ENCODE data around the gene ENPP3. TPM values are rescaled to one million over a fixed set of nuclear protein-coding genes. Genes with fewer than 3 reads are reported as not detected.
A peak's percentile ranks its signal among the peaks of the same experiment; 100 is the strongest.

ENPP3 gene
- total and polyA plus RNA-seq, 3 experiments from 2014 or later = 0.15 to 1.3 (median 1.2) TPM

- no peaks in the 10 kb centered on the region for H3K36me3 ChIP-seq (ENCODE audit: insufficient read depth, low read length)
- Mint-ChIP-seq H3K36me3 (no peaks in the 10 kb centered on the region), H3K4me3 (no peak overlapping the region), H3K27ac (peak overlapping the region in 1 of 8 donors; percentile 20), H3K9me3 (no peaks in the 10 kb centered on the region), H3K4me1 (no peaks in the 10 kb centered on the region), H3K27me3 (peaks cover 8 to 38% of the 10 kb centered on the region in 2 donors)
- peaks cover 5% of the 10 kb centered on the region for H3K27me3 ChIP-seq (ENCODE audit: insufficient read depth, low read length, poor library complexity, severe bottlenecking)
- no peaks in the 10 kb centered on the region for H3K9me3 ChIP-seq (ENCODE audit: low read length)
- no peak overlapping the region for H3K4me3 ChIP-seq (ENCODE audit: low read length)
- H3K27ac ChIP-seq (ENCODE audit: low read depth, low read length) = no peak overlapping the region
- POLR2A ChIA-PET = no interaction called here
- CTCF ChIA-PET = interaction anchor here (1.8 to 2.5 kb wide), 2 partner anchors 128 to 436 kb away, joined by 3 to 7 read pairs; no protein-coding TSS in a partner anchor
- no peaks in the 10 kb centered on the region for H3K4me1 ChIP-seq (ENCODE audit: insufficient read depth, low read length)
- DNase-seq = no peak
These were observed 144.6 kb downstream of the ENPP3 start for GRCh38 chr6:131781687-131782086.

GRCh38 chr6:131782764-131783163 is 145.7 kb downstream of the ENPP3 start:
- H3K27me3 Mint-ChIP-seq = peaks cover 5 to 38% of the 10 kb centered on the region in 2 donors
- ChIA-PET POLR2A (no interaction called here), CTCF (interaction anchor here (1.1 to 2.5 kb wide), 5 partner anchors 9 to 435 kb away, joined by 3 to 7 read pairs (median 3); no protein-coding TSS in a partner anchor)
- no peaks in the 10 kb centered on the region for H3K9me3 Mint-ChIP-seq
- H3K27me3 ChIP-seq (ENCODE audit: insufficient read depth, low read length, poor library complexity, severe bottlenecking) = peaks cover 5% of the 10 kb centered on the region
- DNase-seq = no peak
- H3K27ac Mint-ChIP-seq = no peak overlapping the region
- H3K27ac ChIP-seq (ENCODE audit: low read depth, low read length) = no peak overlapping the region
- no peaks in the 10 kb centered on the region for H3K4me1 ChIP-seq (ENCODE audit: insufficient read depth, low read length)
- H3K4me3 Mint-ChIP-seq = no peak overlapping the region
- H3K36me3 Mint-ChIP-seq = no peaks in the 10 kb centered on the region
- H3K9me3 ChIP-seq (ENCODE audit: low read length) = no peaks in the 10 kb centered on the region
- H3K4me3 ChIP-seq (ENCODE audit: low read length) = no peak overlapping the region
- H3K36me3 ChIP-seq (ENCODE audit: insufficient read depth, low read length) = no peaks in the 10 kb centered on the region
- H3K4me1 Mint-ChIP-seq = no peaks in the 10 kb centered on the region

- no peak overlapping the region for H3K4me3 ChIP-seq (ENCODE audit: low read length)
- H3K27ac Mint-ChIP-seq = no peak overlapping the region
- no peaks in the 10 kb centered on the region for H3K4me1 ChIP-seq (ENCODE audit: insufficient read depth, low read length)
- H3K9me3 Mint-ChIP-seq = no peaks in the 10 kb centered on the region
- H3K4me1 Mint-ChIP-seq = peaks cover 4 to 7% (median 6%) of the 10 kb centered on the region in 3 donors
- peaks cover 5% of the 10 kb centered on the region for H3K27me3 ChIP-seq (ENCODE audit: insufficient read depth, low read length, poor library complexity, severe bottlenecking)
- H3K27me3 Mint-ChIP-seq = peaks cover 2 to 28% of the 10 kb centered on the region in 2 donors
- CTCF ChIA-PET = no interaction called here
- no peak for DNase-seq
- no peak overlapping the region for H3K27ac ChIP-seq (ENCODE audit: low read depth, low read length)
- H3K9me3 ChIP-seq (ENCODE audit: low read length) = no peaks in the 10 kb centered on the region
- no peaks in the 10 kb centered on the region for H3K36me3 Mint-ChIP-seq
- no peaks in the 10 kb centered on the region for H3K36me3 ChIP-seq (ENCODE audit: insufficient read depth, low read length)
- no peak overlapping the region for H3K4me3 Mint-ChIP-seq
- POLR2A ChIA-PET = no interaction called here
These were observed 147.5 kb downstream of the ENPP3 start for GRCh38 chr6:131784561-131784960.

GRCh38 chr6:131787079-131787478 is 150.0 kb downstream of the ENPP3 start:
- ChIA-PET CTCF (no interaction called here), POLR2A (no interaction called here)
- Mint-ChIP-seq H3K9me3 (no peaks in the 10 kb centered on the region), H3K4me3 (no peak overlapping the region), H3K27me3 (peaks cover 2 to 16% of the 10 kb centered on the region in 2 donors), H3K4me1 (peaks cover 4 to 9% (median 8%) of the 10 kb centered on the region in 3 donors), H3K27ac (no peak overlapping the region), H3K36me3 (no peaks in the 10 kb centered on the region)
- no peak overlapping the region for H3K27ac ChIP-seq (ENCODE audit: low read depth, low read length)
- no peak for DNase-seq
- H3K9me3 ChIP-seq (ENCODE audit: low read length) = no peaks in the 10 kb centered on the region
- H3K4me1 ChIP-seq (ENCODE audit: insufficient read depth, low read length) = no peaks in the 10 kb centered on the region
- H3K4me3 ChIP-seq (ENCODE audit: low read length) = no peak overlapping the region
- no peaks in the 10 kb centered on the region for H3K27me3 ChIP-seq (ENCODE audit: insufficient read depth, low read length, poor library complexity, severe bottlenecking)
- H3K36me3 ChIP-seq (ENCODE audit: insufficient read depth, low read length) = no peaks in the 10 kb centered on the region

- H3K27me3 ChIP-seq (ENCODE audit: insufficient read depth, low read length, poor library complexity, severe bottlenecking) = no peaks in the 10 kb centered on the region
- no peak overlapping the region for H3K27ac ChIP-seq (ENCODE audit: low read depth, low read length)
- no peak overlapping the region for H3K4me3 ChIP-seq (ENCODE audit: low read length)
- Mint-ChIP-seq H3K4me3 (no peak overlapping the region), H3K27ac (peak overlapping the region in 1 of 8 donors; percentile 15), H3K36me3 (no peaks in the 10 kb centered on the region), H3K9me3 (no peaks in the 10 kb centered on the region), H3K4me1 (peaks cover 4 to 9% (median 8%) of the 10 kb centered on the region in 3 donors), H3K27me3 (peaks cover 2 to 8% of the 10 kb centered on the region in 2 donors)
- no peaks in the 10 kb centered on the region for H3K4me1 ChIP-seq (ENCODE audit: insufficient read depth, low read length)
- no peaks in the 10 kb centered on the region for H3K36me3 ChIP-seq (ENCODE audit: insufficient read depth, low read length)
- ChIA-PET POLR2A (no interaction called here), CTCF (no interaction called here)
- no peaks in the 10 kb centered on the region for H3K9me3 ChIP-seq (ENCODE audit: low read length)
- no peak for DNase-seq
These were observed 150.9 kb downstream of the ENPP3 start for GRCh38 chr6:131787766-131788712.

GRCh38 chr6:131789219-131789618 is 152.1 kb downstream of the ENPP3 start:
- Histone ChIP-seq H3K27ac (ENCODE audit: low read depth, low read length) (no peak overlapping the region), H3K27me3 (ENCODE audit: insufficient read depth, low read length, poor library complexity, severe bottlenecking) (no peaks in the 10 kb centered on the region), H3K9me3 (ENCODE audit: low read length) (no peaks in the 10 kb centered on the region), H3K4me1 (ENCODE audit: insufficient read depth, low read length) (no peaks in the 10 kb centered on the region), H3K36me3 (ENCODE audit: insufficient read depth, low read length) (no peaks in the 10 kb centered on the region), H3K4me3 (ENCODE audit: low read length) (no peak overlapping the region)
- peaks cover 0 to 8% of the 10 kb centered on the region in 2 donors for H3K27me3 Mint-ChIP-seq
- DNase-seq = peak in 1 of 5 donors; percentile 17
- peaks cover 4 to 9% (median 8%) of the 10 kb centered on the region in 3 donors for H3K4me1 Mint-ChIP-seq
- POLR2A ChIA-PET = no interaction called here
- CTCF ChIA-PET = no interaction called here
- H3K9me3 Mint-ChIP-seq = no peaks in the 10 kb centered on the region
- H3K36me3 Mint-ChIP-seq = no peaks in the 10 kb centered on the region
- no peak overlapping the region for H3K4me3 Mint-ChIP-seq
- peak overlapping the region in 2 of 8 donors; percentile 10 to 54 for H3K27ac Mint-ChIP-seq

- Mint-ChIP-seq H3K27ac (no peak overlapping the region), H3K36me3 (no peaks in the 10 kb centered on the region), H3K4me3 (no peak overlapping the region), H3K9me3 (no peaks in the 10 kb centered on the region), H3K27me3 (peaks cover 0 to 15% of the 10 kb centered on the region in 2 donors), H3K4me1 (peaks cover 4 to 9% (median 8%) of the 10 kb centered on the region in 3 donors)
- DNase-seq = no peak
- H3K27me3 ChIP-seq (ENCODE audit: insufficient read depth, low read length, poor library complexity, severe bottlenecking) = no peaks in the 10 kb centered on the region
- CTCF ChIA-PET = no interaction called here
- POLR2A ChIA-PET = no interaction called here
- H3K4me3 ChIP-seq (ENCODE audit: low read length) = no peak overlapping the region
- no peaks in the 10 kb centered on the region for H3K9me3 ChIP-seq (ENCODE audit: low read length)
- H3K27ac ChIP-seq (ENCODE audit: low read depth, low read length) = no peak overlapping the region
- H3K4me1 ChIP-seq (ENCODE audit: insufficient read depth, low read length) = no peaks in the 10 kb centered on the region
- H3K36me3 ChIP-seq (ENCODE audit: insufficient read depth, low read length) = no peaks in the 10 kb centered on the region
These were observed 154.4 kb downstream of the ENPP3 start for GRCh38 chr6:131791476-131791875.

GRCh38 chr6:131792091-131792496 is 155.0 kb downstream of the ENPP3 start:
- CTCF ChIA-PET = no interaction called here
- no peak for DNase-seq
- H3K4me3 Mint-ChIP-seq = no peak overlapping the region

More at GRCh38 chr6:131792091-131792496, 155.0 kb downstream of the ENPP3 start:
- Histone ChIP-seq H3K9me3 (ENCODE audit: low read length) (no peaks in the 10 kb centered on the region), H3K4me3 (ENCODE audit: low read length) (no peak overlapping the region), H3K36me3 (ENCODE audit: insufficient read depth, low read length) (no peaks in the 10 kb centered on the region), H3K27ac (ENCODE audit: low read depth, low read length) (no peak overlapping the region), H3K4me1 (ENCODE audit: insufficient read depth, low read length) (no peaks in the 10 kb centered on the region), H3K27me3 (ENCODE audit: insufficient read depth, low read length, poor library complexity, severe bottlenecking) (no peaks in the 10 kb centered on the region)
- Mint-ChIP-seq H3K27me3 (peaks cover 0 to 21% of the 10 kb centered on the region in 2 donors), H3K4me1 (peaks cover 4 to 9% (median 8%) of the 10 kb centered on the region in 3 donors), H3K27ac (no peak overlapping the region), H3K9me3 (no peaks in the 10 kb centered on the region), H3K36me3 (no peaks in the 10 kb centered on the region)
- POLR2A ChIA-PET = no interaction called here

All from CD8-positive, alpha-beta memory T cell (primary cell).